Measurements from ENCODE around the gene MUC5B. TPM values are rescaled to one million over a fixed set of nuclear protein-coding genes. Genes with fewer than 3 reads are reported as not detected.
"Not testable (repeated sequence)": the region's sequence is repeated elsewhere in the genome, so short reads cannot be mapped to it uniquely, and the experiment has no call there.

Gene MUC5B
- total and polyA plus RNA-seq, 4 donors = 0.17 to 0.95 (median 0.50) TPM; not detected in 1

DNA sequence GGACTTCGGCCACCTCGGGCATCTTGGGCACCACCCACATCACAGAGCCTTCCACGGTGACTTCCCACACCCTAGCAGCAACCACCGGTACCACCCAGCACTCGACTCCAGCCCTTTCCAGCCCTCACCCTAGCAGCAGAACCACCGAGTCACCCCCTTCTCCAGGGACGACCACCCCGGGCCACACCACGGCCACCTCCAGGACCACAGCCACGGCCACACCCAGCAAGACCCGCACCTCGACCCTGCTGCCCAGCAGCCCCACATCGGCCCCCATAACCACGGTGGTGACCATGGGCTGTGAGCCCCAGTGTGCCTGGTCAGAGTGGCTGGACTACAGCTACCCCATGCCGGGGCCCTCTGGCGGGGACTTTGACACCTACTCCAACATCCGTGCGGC lies 20.7 kb downstream of the MUC5B start:
- H3K4me1 ChIP-seq (ENCODE audit: control insufficient read depth in 4 of 4, insufficient read depth in 4 of 4, low read length in 3 of 4); H3K27ac ChIP-seq (ENCODE audit: low read depth in 1 of 2, low read length in 2 of 2); H3K4me3 ChIP-seq (ENCODE audit: low read depth in 1 of 3, low read length in 3 of 3); DNase-seq (ENCODE audit: low spot score); H3K27me3 ChIP-seq (ENCODE audit: control insufficient read depth in 4 of 4, insufficient read depth in 4 of 4, low read length in 3 of 4); H3K36me3 ChIP-seq (ENCODE audit: control insufficient read depth in 4 of 4, insufficient read depth in 3 of 4, low read depth in 1 of 4, low read length in 3 of 4); H3K9me3 ChIP-seq (ENCODE audit: control insufficient read depth in 4 of 4, low read length in 3 of 4); H3K9ac ChIP-seq (ENCODE audit: low read depth in 1 of 2, low read length in 2 of 2): not testable (repeated sequence)
- 98% methylated on average over 16 of the region's 18 CpGs for WGBS

DNA sequence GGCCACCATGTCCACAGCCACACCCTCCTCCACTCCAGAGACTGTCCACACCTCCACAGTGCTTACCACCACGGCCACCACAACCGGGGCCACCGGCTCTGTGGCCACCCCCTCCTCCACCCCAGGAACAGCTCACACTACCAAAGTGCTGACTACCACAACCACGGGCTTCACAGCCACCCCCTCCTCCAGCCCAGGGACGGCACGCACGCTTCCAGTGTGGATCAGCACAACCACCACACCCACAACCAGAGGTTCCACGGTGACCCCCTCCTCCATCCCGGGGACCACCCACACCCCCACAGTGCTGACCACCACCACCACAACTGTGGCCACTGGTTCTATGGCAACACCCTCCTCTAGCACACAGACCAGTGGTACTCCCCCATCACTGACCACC lies 21.7 kb downstream of the MUC5B start:
- WGBS = 94% methylated on average over 9 of the region's 9 CpGs
- not testable (repeated sequence) for H3K4me1 ChIP-seq (ENCODE audit: control insufficient read depth in 4 of 4, insufficient read depth in 4 of 4, low read length in 3 of 4); H3K27ac ChIP-seq (ENCODE audit: low read depth in 1 of 2, low read length in 2 of 2); H3K27me3 ChIP-seq (ENCODE audit: control insufficient read depth in 4 of 4, insufficient read depth in 4 of 4, low read length in 3 of 4); DNase-seq (ENCODE audit: low spot score); H3K4me3 ChIP-seq (ENCODE audit: low read depth in 1 of 3, low read length in 3 of 3); H3K9me3 ChIP-seq (ENCODE audit: control insufficient read depth in 4 of 4, low read length in 3 of 4); H3K9ac ChIP-seq (ENCODE audit: low read depth in 1 of 2, low read length in 2 of 2); H3K36me3 ChIP-seq (ENCODE audit: control insufficient read depth in 4 of 4, insufficient read depth in 3 of 4, low read depth in 1 of 4, low read length in 3 of 4)

DNA sequence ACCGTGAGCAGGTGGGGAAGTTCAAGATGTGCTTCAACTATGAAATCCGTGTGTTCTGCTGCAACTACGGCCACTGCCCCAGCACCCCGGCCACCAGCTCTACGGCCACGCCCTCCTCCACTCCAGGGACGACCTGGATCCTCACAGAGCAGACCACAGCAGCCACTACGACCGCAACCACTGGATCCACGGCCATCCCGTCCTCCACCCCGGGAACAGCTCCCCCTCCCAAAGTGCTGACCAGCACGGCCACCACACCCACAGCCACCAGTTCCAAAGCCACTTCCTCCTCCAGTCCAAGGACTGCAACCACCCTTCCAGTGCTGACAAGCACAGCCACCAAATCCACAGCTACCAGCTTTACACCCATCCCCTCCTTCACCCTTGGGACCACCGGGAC lies 22.9 kb downstream of the MUC5B start:
- H3K9me3 ChIP-seq (ENCODE audit: control insufficient read depth in 4 of 4, low read length in 3 of 4); H3K9ac ChIP-seq (ENCODE audit: low read depth in 1 of 2, low read length in 2 of 2); H3K4me1 ChIP-seq (ENCODE audit: control insufficient read depth in 4 of 4, insufficient read depth in 4 of 4, low read length in 3 of 4); H3K27me3 ChIP-seq (ENCODE audit: control insufficient read depth in 4 of 4, insufficient read depth in 4 of 4, low read length in 3 of 4); H3K36me3 ChIP-seq (ENCODE audit: control insufficient read depth in 4 of 4, insufficient read depth in 3 of 4, low read depth in 1 of 4, low read length in 3 of 4); H3K27ac ChIP-seq (ENCODE audit: low read depth in 1 of 2, low read length in 2 of 2); DNase-seq (ENCODE audit: low spot score); H3K4me3 ChIP-seq (ENCODE audit: low read depth in 1 of 3, low read length in 3 of 3): not testable (repeated sequence)
- WGBS = 93% methylated on average over 12 of the region's 14 CpGs

DNA sequence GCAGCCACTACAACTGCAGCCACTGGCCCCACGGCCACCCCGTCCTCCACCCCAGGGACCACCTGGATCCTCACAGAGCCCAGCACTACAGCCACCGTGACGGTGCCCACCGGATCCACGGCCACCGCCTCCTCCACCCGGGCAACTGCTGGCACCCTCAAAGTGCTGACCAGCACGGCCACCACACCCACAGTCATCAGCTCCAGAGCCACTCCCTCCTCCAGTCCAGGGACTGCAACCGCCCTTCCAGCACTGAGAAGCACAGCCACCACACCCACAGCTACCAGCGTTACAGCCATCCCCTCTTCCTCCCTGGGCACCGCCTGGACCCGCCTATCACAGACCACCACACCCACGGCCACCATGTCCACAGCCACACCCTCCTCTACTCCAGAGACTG lies 23.4 kb downstream of the MUC5B start:
- not testable (repeated sequence) for H3K9ac ChIP-seq (ENCODE audit: low read depth in 1 of 2, low read length in 2 of 2); H3K27ac ChIP-seq (ENCODE audit: low read depth in 1 of 2, low read length in 2 of 2); H3K27me3 ChIP-seq (ENCODE audit: control insufficient read depth in 4 of 4, insufficient read depth in 4 of 4, low read length in 3 of 4); H3K36me3 ChIP-seq (ENCODE audit: control insufficient read depth in 4 of 4, insufficient read depth in 3 of 4, low read depth in 1 of 4, low read length in 3 of 4); H3K4me1 ChIP-seq (ENCODE audit: control insufficient read depth in 4 of 4, insufficient read depth in 4 of 4, low read length in 3 of 4); H3K9me3 ChIP-seq (ENCODE audit: control insufficient read depth in 4 of 4, low read length in 3 of 4); H3K4me3 ChIP-seq (ENCODE audit: low read depth in 1 of 3, low read length in 3 of 3); DNase-seq (ENCODE audit: low spot score)
- 88% methylated on average over 14 of the region's 14 CpGs for WGBS

DNA sequence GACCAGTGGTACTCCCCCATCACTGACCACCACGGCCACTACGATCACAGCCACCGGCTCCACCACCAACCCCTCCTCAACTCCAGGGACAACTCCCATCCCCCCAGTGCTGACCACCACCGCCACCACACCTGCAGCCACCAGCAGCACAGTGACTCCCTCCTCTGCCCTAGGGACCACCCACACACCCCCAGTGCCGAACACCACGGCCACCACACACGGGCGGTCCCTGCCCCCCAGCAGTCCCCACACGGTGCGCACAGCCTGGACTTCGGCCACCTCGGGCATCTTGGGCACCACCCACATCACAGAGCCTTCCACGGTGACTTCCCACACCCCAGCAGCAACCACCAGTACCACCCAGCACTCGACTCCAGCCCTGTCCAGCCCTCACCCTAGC lies 24.2 kb downstream of the MUC5B start:
- not testable (repeated sequence) for H3K9me3 ChIP-seq (ENCODE audit: control insufficient read depth in 4 of 4, low read length in 3 of 4); H3K27ac ChIP-seq (ENCODE audit: low read depth in 1 of 2, low read length in 2 of 2); H3K27me3 ChIP-seq (ENCODE audit: control insufficient read depth in 4 of 4, insufficient read depth in 4 of 4, low read length in 3 of 4); H3K36me3 ChIP-seq (ENCODE audit: control insufficient read depth in 4 of 4, insufficient read depth in 3 of 4, low read depth in 1 of 4, low read length in 3 of 4); H3K9ac ChIP-seq (ENCODE audit: low read depth in 1 of 2, low read length in 2 of 2); H3K4me3 ChIP-seq (ENCODE audit: low read depth in 1 of 3, low read length in 3 of 3); DNase-seq (ENCODE audit: low spot score); H3K4me1 ChIP-seq (ENCODE audit: control insufficient read depth in 4 of 4, insufficient read depth in 4 of 4, low read length in 3 of 4)
- 91% methylated on average over 14 of the region's 14 CpGs for WGBS

DNA sequence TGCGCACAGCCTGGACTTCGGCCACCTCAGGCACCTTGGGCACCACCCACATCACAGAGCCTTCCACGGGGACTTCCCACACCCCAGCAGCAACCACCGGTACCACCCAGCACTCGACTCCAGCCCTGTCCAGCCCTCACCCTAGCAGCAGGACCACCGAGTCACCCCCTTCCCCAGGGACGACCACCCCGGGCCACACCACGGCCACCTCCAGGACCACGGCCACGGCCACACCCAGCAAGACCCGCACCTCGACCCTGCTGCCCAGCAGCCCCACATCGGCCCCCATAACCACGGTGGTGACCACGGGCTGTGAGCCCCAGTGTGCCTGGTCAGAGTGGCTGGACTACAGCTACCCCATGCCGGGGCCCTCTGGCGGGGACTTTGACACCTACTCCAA lies 26.1 kb downstream of the MUC5B start:
- DNase-seq (ENCODE audit: low spot score); H3K4me3 ChIP-seq (ENCODE audit: low read depth in 1 of 3, low read length in 3 of 3); H3K27ac ChIP-seq (ENCODE audit: low read depth in 1 of 2, low read length in 2 of 2); H3K9me3 ChIP-seq (ENCODE audit: control insufficient read depth in 4 of 4, low read length in 3 of 4); H3K36me3 ChIP-seq (ENCODE audit: control insufficient read depth in 4 of 4, insufficient read depth in 3 of 4, low read depth in 1 of 4, low read length in 3 of 4); H3K9ac ChIP-seq (ENCODE audit: low read depth in 1 of 2, low read length in 2 of 2); H3K4me1 ChIP-seq (ENCODE audit: control insufficient read depth in 4 of 4, insufficient read depth in 4 of 4, low read length in 3 of 4); H3K27me3 ChIP-seq (ENCODE audit: control insufficient read depth in 4 of 4, insufficient read depth in 4 of 4, low read length in 3 of 4): not testable (repeated sequence)
- WGBS = 96% methylated on average over 10 of the region's 18 CpGs

DNA sequence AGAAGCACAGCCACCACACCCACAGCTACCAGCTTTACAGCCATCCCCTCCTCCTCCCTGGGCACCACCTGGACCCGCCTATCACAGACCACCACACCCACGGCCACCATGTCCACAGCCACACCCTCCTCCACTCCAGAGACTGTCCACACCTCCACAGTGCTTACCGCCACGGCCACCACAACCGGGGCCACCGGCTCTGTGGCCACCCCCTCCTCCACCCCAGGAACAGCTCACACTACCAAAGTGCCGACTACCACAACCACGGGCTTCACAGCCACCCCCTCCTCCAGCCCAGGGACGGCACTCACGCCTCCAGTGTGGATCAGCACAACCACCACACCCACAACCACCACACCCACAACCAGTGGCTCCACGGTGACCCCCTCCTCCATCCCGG lies 27.5 kb downstream of the MUC5B start:
- not testable (repeated sequence) for H3K27ac ChIP-seq (ENCODE audit: low read depth in 1 of 2, low read length in 2 of 2); H3K9ac ChIP-seq (ENCODE audit: low read depth in 1 of 2, low read length in 2 of 2); H3K27me3 ChIP-seq (ENCODE audit: control insufficient read depth in 4 of 4, insufficient read depth in 4 of 4, low read length in 3 of 4); H3K9me3 ChIP-seq (ENCODE audit: control insufficient read depth in 4 of 4, low read length in 3 of 4); DNase-seq (ENCODE audit: low spot score); H3K4me3 ChIP-seq (ENCODE audit: low read depth in 1 of 3, low read length in 3 of 3); H3K36me3 ChIP-seq (ENCODE audit: control insufficient read depth in 4 of 4, insufficient read depth in 3 of 4, low read depth in 1 of 4, low read length in 3 of 4); H3K4me1 ChIP-seq (ENCODE audit: control insufficient read depth in 4 of 4, insufficient read depth in 4 of 4, low read length in 3 of 4)
- 82% methylated on average over 4 of the region's 12 CpGs for whole genome bisulfite sequencing

Measured in liver (tissue), 9 donors.